ENCODE data around the gene APOBR.

APOBR gene

DNA sequence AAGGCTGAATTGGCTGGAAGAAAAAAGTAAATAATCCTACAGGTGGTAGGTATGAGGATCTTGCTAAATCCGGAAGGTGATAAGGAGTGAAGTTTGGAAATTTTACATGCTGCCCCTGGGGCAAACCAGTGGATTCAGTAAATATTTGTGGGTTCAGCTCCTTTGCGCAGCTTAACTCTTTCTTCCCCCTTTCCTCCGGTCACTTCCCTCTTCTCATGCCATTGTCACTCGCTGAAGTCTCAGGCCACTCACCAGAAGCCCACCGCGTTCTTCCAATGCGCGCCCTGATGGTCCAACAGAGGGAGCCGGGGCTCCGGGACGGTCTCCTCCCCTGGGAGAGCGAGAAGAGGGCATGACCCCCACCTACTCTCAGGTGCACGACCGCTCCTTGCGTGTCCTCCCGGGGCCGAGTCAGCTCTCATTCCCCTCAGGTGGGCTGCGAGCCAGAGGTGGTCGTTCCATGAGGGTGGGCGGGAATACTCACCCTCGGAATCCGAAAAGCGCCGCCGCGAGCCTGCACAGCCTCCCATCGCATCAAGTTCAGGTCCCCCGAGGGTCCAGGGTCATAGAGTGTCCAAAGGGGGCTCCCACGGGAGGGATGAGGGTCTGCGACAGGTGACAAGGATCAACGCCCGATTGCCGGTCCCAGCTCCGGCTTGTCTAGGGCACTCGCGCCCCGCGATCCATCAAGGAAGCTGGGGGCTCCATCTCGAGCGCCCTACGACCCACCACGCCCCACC, 3.0 kb upstream of the APOBR start:
- Histone ChIP-seq H3K4me3 (ENCODE audit: low read depth, low read length) (peak overlapping the region; percentile 86), H3K4me1 (ENCODE audit: control insufficient read depth, insufficient read depth, low read length, unreplicated experiment) (no peaks in the 10 kb centered on the region), H2AFZ (ENCODE audit: low read length, unreplicated experiment) (peak overlapping the region; percentile 96), H3K36me3 (ENCODE audit: insufficient read depth, low read length) (no peaks in the 10 kb centered on the region), H3K27me3 (ENCODE audit: insufficient read depth, low read length) (no peaks in the 10 kb centered on the region), H3K27ac (ENCODE audit: low read depth, low read length) (peak overlapping the region; percentile 88; the same call in 1 of the 2 replicates), H3K79me2 (ENCODE audit: control insufficient read depth, insufficient read depth, low read length, unreplicated experiment) (no peaks in the 10 kb centered on the region)

DNA sequence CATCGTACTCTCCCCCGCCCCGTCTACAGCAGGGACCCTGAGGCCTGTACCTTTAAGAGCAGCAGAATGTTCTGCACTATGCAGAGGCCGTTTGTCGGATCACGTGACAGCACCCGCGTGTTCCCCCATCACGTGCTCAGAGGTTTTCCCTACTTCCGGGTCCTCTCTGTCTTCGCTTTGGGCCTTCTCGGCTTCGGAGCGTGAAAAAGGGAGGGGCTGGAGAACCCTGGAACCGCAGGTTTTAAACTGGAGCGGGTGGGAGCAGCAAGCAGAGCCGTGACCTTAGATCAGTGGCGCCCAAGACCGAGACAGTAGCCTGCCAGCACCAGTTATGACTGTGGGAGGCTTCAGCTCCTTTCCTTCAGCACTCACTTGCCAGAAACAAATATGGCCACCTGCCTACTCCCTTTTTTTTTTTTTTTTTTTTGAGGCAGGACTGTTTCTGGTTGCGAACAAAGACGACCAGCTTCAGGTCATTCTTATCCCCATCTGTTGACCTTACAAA, 2.4 kb upstream of the APOBR start, which contains the start of gene CLN3:
Gene CLN3, minus strand, starts transcription at position 105 of the 505 bp plus-strand sequence. CDS start 315 bp downstream, outside the sequence.
- Histone ChIP-seq H2AFZ (ENCODE audit: low read length, unreplicated experiment) (peak within 1 kb of the TSS; percentile 96), H3K36me3 (ENCODE audit: insufficient read depth, low read length) (no peaks in the 10 kb centered on the region), H3K4me3 (ENCODE audit: low read depth, low read length) (peak within 1 kb of the TSS; percentile 86), H3K79me2 (ENCODE audit: control insufficient read depth, insufficient read depth, low read length, unreplicated experiment) (no peaks in the 10 kb centered on the region), H3K27ac (ENCODE audit: low read depth, low read length) (peak within 1 kb of the TSS; percentile 88), H3K4me1 (ENCODE audit: control insufficient read depth, insufficient read depth, low read length, unreplicated experiment) (no peaks in the 10 kb centered on the region), H3K27me3 (ENCODE audit: insufficient read depth, low read length) (no peaks in the 10 kb centered on the region)

DNA sequence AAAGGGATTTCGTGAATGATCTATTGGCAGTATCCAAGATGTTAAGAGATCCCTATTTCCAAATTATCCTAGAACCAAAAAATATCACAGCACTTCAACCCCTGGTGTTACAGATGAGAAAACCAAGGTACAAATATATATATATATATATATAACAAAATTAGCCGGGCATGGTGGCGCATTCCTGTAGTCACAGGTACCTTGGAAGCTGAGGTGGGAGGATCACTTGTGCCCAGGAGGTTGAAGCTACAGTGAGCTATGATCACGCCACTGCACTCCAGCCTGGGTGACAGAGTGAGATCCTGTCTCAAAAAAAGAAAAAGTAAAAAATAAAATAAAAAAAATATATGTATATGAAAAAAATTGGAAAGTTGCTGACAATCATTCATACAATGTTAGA, 1.9 kb upstream of the APOBR start:
- H3K4me3 ChIP-seq (ENCODE audit: low read depth, low read length) = peak overlapping the region; percentile 86
- H3K36me3 ChIP-seq (ENCODE audit: insufficient read depth, low read length) = no peaks in the 10 kb centered on the region
- H3K27ac ChIP-seq (ENCODE audit: low read depth, low read length) = peak overlapping the region; percentile 88
- no peaks in the 10 kb centered on the region for H3K79me2 ChIP-seq (ENCODE audit: control insufficient read depth, insufficient read depth, low read length, unreplicated experiment)
- H2AFZ ChIP-seq (ENCODE audit: low read length, unreplicated experiment) = peak overlapping the region; percentile 96
- H3K4me1 ChIP-seq (ENCODE audit: control insufficient read depth, insufficient read depth, low read length, unreplicated experiment) = no peaks in the 10 kb centered on the region
- H3K27me3 ChIP-seq (ENCODE audit: insufficient read depth, low read length) = no peaks in the 10 kb centered on the region

DNA sequence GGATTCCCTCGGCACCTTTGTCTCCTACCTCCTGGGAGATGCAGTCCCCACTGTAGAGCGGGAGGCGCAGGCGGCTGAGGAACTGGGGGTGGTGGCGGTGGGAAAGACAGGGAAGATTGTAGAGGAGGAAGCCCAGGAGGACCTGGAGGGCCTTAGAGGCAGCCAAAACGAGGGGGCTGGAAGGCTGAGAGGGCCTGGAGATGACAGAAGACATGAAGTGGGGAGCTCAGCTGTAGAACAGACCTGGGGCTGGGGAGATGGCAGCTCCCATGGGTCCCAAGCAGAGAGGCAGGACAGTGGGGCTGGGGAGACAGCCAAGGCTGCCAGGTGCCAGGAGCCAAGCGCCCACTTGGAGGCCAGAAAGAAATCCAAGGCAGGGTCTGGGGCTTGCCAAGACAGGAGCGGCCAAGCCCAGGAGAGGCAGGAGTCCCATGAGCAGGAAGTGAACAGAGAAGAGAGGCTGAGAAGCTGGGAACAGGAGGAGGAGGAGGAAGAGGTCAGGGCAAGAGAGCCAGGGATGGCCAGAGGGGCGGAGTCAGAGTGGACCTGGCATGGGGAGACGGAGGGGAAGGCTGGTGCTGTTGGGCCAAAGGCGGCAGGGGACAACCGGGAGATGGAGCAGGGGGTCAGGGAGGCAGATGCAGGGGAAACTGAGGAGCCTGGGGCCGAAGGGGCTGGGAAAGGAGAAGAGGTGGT, 803 bp downstream of the APOBR start:
- Histone ChIP-seq H3K4me3 (ENCODE audit: low read depth, low read length) (no peak overlapping the region), H3K36me3 (ENCODE audit: insufficient read depth, low read length) (no peaks in the 10 kb centered on the region), H3K79me2 (ENCODE audit: control insufficient read depth, insufficient read depth, low read length, unreplicated experiment) (no peaks in the 10 kb centered on the region), H2AFZ (ENCODE audit: low read length, unreplicated experiment) (no peak overlapping the region), H3K27ac (ENCODE audit: low read depth, low read length) (no peak overlapping the region), H3K27me3 (ENCODE audit: insufficient read depth, low read length) (no peaks in the 10 kb centered on the region), H3K4me1 (ENCODE audit: control insufficient read depth, insufficient read depth, low read length, unreplicated experiment) (no peaks in the 10 kb centered on the region)

DNA sequence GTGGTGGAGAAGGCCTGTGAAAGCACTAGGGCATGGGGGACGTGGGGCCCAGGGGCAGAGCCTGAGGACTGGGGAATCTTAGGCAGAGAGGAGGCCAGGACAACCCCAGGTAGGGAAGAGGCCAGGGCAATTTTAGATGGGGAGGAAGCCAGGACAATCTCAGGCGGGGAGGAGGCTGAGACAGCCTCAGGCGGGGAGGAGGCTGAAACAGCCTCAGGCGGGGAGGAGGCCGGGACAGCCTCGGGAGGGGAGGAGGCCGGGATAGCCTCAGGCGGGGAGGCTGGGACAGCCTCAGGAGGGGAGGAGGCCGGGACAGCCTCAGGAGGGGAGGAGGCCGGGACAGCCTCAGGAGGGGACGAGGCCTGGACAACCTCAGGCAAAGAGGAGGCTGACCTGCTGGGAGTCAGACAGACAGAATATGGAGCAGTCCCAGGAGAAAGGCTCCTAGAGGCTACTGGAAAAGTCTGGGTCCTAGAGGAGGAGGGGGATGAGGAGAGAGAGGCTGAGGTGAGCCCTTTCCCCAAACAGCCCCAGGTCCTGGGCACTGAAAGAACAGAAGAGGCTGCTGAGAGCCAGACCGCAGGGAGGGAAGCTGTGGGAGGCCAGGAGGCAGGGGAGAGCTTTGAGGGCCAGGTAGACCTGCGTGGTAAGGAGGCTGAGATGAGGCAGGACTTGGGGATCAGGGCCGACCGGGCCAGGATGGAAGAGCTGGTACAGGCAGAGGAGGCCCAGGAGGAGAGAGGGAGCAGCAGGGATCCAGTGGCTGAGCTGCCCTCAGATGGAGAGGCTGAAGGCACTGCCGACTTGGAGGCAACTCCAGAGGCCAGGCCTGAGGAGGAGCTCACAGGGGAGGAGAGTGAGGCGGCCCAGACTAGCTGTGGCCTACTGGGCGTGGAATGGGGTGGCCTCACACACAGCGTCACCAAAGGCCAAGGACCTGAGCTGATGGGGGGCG, 1.6 kb downstream of the APOBR start:
- H2AFZ ChIP-seq (ENCODE audit: low read length, unreplicated experiment) = no peak overlapping the region
- H3K36me3 ChIP-seq (ENCODE audit: insufficient read depth, low read length) = no peaks in the 10 kb centered on the region
- H3K27ac ChIP-seq (ENCODE audit: low read depth, low read length) = no peak overlapping the region
- no peaks in the 10 kb centered on the region for H3K79me2 ChIP-seq (ENCODE audit: control insufficient read depth, insufficient read depth, low read length, unreplicated experiment)
- H3K27me3 ChIP-seq (ENCODE audit: insufficient read depth, low read length) = no peaks in the 10 kb centered on the region
- no peaks in the 10 kb centered on the region for H3K4me1 ChIP-seq (ENCODE audit: control insufficient read depth, insufficient read depth, low read length, unreplicated experiment)
- no peak overlapping the region for H3K4me3 ChIP-seq (ENCODE audit: low read depth, low read length)

DNA sequence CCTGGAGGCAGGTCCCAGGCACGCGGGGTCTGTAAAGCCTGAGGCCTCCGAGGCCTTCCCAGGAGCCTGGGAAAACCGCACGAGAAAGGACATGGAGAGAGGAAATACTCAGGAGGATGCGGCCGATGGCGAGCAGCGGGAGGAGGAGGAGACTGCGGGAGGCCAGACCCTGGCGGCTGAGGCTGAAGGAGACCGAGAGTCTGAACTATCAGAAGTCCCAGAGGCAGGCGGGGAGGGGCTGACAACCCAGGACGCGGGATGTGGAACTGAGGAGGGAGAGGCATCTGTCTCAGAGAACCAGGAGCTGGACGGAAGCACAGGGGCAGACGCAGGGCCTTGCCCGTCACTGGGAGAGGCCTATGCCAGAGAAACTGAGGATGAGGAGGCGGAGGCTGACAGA, 2.4 kb downstream of the APOBR start:
- no peak overlapping the region for H3K27ac ChIP-seq (ENCODE audit: low read depth, low read length)

DNA sequence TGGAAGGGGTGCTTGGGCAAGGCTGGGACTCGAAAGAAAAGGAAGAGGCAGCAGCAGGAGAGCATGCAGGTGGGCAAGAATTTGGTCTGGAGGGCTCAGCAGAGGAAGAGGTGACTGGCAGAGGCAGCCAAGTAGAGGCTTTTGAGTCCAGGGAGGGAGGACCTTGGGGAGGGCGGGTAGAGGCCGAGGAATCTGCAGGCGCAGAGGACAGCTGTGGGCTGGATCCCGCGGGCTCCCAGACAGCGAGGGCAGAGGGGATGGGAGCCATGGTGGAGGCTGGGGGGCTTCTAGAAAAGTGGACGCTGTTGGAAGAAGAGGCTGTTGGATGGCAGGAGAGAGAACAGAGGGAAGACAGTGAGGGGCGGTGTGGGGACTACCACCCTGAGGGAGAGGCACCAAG, 2.9 kb downstream of the APOBR start:
- Histone ChIP-seq H3K4me1 (ENCODE audit: control insufficient read depth, insufficient read depth, low read length, unreplicated experiment) (no peaks in the 10 kb centered on the region), H3K27ac (ENCODE audit: low read depth, low read length) (no peak overlapping the region), H2AFZ (ENCODE audit: low read length, unreplicated experiment) (no peak overlapping the region), H3K36me3 (ENCODE audit: insufficient read depth, low read length) (no peaks in the 10 kb centered on the region), H3K4me3 (ENCODE audit: low read depth, low read length) (no peak overlapping the region), H3K79me2 (ENCODE audit: control insufficient read depth, insufficient read depth, low read length, unreplicated experiment) (no peaks in the 10 kb centered on the region), H3K27me3 (ENCODE audit: insufficient read depth, low read length) (no peaks in the 10 kb centered on the region)

More for the DNA sequence above, 2.4 kb downstream of the APOBR start:
- no peaks in the 10 kb centered on the region for H3K4me1 ChIP-seq (ENCODE audit: control insufficient read depth, insufficient read depth, low read length, unreplicated experiment)
- H3K4me3 ChIP-seq (ENCODE audit: low read depth, low read length) = no peak overlapping the region
- H3K79me2 ChIP-seq (ENCODE audit: control insufficient read depth, insufficient read depth, low read length, unreplicated experiment) = no peaks in the 10 kb centered on the region
- H3K36me3 ChIP-seq (ENCODE audit: insufficient read depth, low read length) = no peaks in the 10 kb centered on the region
- no peak overlapping the region for H2AFZ ChIP-seq (ENCODE audit: low read length, unreplicated experiment)
- H3K27me3 ChIP-seq (ENCODE audit: insufficient read depth, low read length) = no peaks in the 10 kb centered on the region

DNA sequence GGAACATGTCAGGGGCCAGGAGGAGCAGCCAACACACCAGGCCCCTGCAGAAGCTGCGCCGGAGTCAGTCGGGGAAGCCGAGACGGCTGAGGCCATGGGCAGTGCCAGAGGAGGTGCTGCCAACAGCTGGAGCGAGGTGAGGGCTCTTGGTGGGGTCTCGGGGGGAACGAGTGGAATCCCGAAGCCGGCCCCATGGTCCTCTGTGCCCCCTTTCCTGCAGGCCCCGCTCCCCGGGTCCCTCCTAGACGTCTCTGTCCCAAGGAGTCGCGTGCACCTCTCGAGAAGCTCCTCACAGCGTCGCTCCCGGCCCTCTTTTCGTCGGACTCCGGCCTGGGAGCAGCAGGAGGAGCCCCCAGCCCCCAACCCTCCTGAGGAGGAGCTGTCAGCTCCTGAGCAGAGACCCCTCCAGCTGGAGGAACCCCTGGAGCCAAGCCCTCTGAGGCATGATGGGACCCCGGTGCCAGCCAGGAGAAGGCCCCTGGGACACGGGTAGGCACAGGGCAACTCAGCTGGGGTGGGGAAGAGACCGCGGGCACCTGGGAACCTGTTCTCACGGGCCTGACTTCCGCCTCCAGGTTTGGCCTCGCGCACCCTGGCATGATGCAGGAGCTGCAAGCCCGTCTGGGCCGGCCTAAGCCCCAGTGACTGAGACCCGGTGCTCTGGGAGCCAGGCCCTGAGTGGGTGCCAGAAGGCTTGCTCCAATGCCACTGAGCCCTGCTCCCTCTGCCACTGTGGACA, 3.6 kb downstream of the APOBR start:
- H3K27ac ChIP-seq (ENCODE audit: low read depth, low read length) = no peak overlapping the region
- H3K27me3 ChIP-seq (ENCODE audit: insufficient read depth, low read length) = no peaks in the 10 kb centered on the region
- no peak overlapping the region for H2AFZ ChIP-seq (ENCODE audit: low read length, unreplicated experiment)
- no peaks in the 10 kb centered on the region for H3K79me2 ChIP-seq (ENCODE audit: control insufficient read depth, insufficient read depth, low read length, unreplicated experiment)
- no peaks in the 10 kb centered on the region for H3K36me3 ChIP-seq (ENCODE audit: insufficient read depth, low read length)
- no peaks in the 10 kb centered on the region for H3K4me1 ChIP-seq (ENCODE audit: control insufficient read depth, insufficient read depth, low read length, unreplicated experiment)
- no peak overlapping the region for H3K4me3 ChIP-seq (ENCODE audit: low read depth, low read length)

DNA sequence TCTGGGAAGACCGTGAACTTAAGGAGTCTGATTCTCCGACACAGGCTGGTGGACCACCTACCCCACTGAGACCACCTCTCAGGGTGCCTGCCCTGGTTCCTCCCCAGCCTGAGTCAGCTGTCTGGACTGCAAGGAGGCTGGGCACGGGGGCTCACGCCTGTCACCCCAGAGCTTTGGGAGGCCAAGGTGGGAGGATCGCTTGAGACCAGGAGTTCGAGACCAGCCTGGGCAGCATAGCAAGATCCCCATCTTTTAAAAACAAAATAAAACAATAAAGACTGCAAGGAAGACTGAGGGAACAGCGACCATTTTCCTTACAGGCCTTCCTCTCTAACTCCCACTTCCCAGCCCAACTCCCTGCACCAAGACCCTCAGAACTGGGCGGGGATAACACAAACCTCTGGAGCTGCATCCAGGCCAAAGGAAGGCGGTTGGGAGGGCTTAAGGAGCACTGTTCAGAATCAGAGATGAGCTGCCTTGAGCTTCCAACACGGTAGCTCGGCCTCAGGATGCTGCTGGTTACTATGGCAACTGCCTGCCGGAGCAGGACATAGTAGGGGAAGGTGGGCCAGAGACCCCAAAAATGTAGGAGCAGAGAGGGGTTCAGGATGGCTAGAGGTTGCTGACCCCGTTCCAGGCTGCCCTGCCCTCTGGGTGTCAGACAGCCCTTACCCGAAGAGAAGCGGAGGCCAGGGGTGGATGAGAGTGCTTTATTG, 4.4 kb downstream of the APOBR start:
- no peak overlapping the region for H3K27ac ChIP-seq (ENCODE audit: low read depth, low read length)
- H3K4me3 ChIP-seq (ENCODE audit: low read depth, low read length) = no peak overlapping the region
- H3K79me2 ChIP-seq (ENCODE audit: control insufficient read depth, insufficient read depth, low read length, unreplicated experiment) = no peaks in the 10 kb centered on the region

More for the DNA sequence above, 4.4 kb downstream of the APOBR start:
- H3K36me3 ChIP-seq (ENCODE audit: insufficient read depth, low read length) = no peaks in the 10 kb centered on the region
- no peaks in the 10 kb centered on the region; the same call in 1 of the 2 replicates for H3K27me3 ChIP-seq (ENCODE audit: insufficient read depth, low read length)
- H2AFZ ChIP-seq (ENCODE audit: low read length, unreplicated experiment) = no peak overlapping the region
- no peaks in the 10 kb centered on the region for H3K4me1 ChIP-seq (ENCODE audit: control insufficient read depth, insufficient read depth, low read length, unreplicated experiment)
